GM12891 (cell line): ENCODE results near the gene MIEN1.
"Not testable (repeated sequence)": the region's sequence is repeated elsewhere in the genome, so short reads cannot be mapped to it uniquely, and the experiment has no call there.

ENCODE experiments used
- DNase-seq: peaks from one replicate; pipeline ENCODE4 v3.0.0; 2011; ENCODE audit warnings: low spot score; ENCODE audit not compliant: insufficient read length
- FAIRE-seq: peaks from 2 replicates; lab custom pipeline; 2011; peaks lifted over from hg19 to GRCh38; lab: Jason Lieb, UNC
- PAX5 ChIP-seq: IDR thresholded peaks from 2 replicates; pipeline ENCODE4 v1.6.1; 2011; ENCODE audit warnings: low read length, moderate library complexity, mild to moderate bottlenecking; ENCODE audit not compliant: insufficient read depth, severe bottlenecking
- POLR2A ChIP-seq: IDR thresholded peaks from 2 replicates; pipeline ENCODE4 v1.6.1; 2011; ENCODE audit warnings: low read depth, low read length, control low read depth
- POLR2AphosphoS5 ChIP-seq: IDR thresholded peaks from 2 replicates; pipeline ENCODE4 v1.6.1; 2011; ENCODE audit warnings: low read depth, low read length, control low read depth
- POU2F2 ChIP-seq: IDR thresholded peaks from 2 replicates; pipeline ENCODE4 v1.6.1; 2011; ENCODE audit warnings: low read depth, mild to moderate bottlenecking, control low read depth, low read length, moderate library complexity
- SPI1 ChIP-seq: IDR thresholded peaks from 2 replicates; pipeline ENCODE4 v1.6.1; 2011; ENCODE audit warnings: low read depth, low read length, control low read depth
- TAF1 ChIP-seq: IDR thresholded peaks from 2 replicates; pipeline ENCODE4 v1.6.1; 2011; ENCODE audit warnings: low read depth, low read length, control low read depth

Gene MIEN1

DNA sequence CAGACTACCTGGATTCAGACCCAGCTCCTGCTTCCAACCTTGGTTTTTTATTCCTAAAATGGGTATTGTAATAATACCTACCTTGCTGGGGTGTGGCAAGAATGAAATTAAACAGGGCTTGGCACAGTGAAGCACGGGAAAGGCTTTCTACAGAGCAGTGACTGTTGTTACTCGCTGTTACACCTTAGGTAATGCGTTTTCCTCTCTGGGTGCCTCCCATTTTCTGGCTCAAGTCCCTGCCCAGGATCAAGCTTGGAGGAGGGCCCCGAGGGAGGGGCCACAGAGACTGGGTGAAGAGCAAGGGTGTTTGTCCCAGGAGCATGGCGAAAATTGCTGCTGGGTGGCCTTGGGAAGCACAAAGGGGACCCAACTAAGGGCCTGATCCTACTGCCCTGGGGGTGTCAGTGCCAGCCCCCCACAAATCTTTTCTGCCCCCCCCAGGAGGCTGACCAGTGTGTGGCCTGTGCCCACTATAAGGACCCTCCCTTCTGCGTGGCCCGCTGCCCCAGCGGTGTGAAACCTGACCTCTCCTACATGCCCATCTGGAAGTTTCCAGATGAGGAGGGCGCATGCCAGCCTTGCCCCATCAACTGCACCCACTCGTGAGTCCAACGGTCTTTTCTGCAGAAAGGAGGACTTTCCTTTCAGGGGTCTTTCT, 13.3 kb downstream of the MIEN1 start:
- TF ChIP-seq POU2F2 (no peak), SPI1 (no peak), PAX5 (no peak), POLR2AphosphoS5 (no peak), POLR2A (no peak)
- no peak for DNase-seq
- no peak for FAIRE-seq

DNA sequence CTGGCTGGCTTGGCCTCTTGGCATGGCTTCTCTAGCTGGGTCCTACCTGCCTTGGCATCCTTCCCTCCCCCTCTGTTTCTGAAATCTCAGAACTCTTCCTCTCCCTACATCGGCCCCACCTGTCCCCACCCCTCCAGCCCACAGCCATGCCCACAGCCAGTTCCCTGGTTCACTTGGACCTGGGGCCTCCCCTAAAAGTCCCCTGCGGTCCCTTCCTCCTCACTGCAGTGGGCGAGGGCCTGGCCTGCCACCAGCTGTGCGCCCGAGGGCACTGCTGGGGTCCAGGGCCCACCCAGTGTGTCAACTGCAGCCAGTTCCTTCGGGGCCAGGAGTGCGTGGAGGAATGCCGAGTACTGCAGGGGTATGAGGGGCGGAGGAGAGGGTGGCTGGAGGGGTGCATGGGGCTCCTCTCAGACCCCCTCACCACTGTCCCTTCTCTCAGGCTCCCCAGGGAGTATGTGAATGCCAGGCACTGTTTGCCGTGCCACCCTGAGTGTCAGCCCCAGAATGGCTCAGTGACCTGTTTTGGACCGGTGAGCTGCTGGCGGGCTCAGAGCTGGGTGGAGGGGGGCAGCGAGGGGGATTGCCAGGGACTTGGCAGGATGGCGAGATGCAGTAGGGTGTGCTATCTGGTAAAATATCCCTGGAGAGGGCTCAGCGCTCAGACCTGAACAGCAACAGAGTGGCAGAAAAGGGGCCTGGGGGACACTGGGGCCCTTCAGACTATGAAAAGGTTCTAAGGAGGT, 14.1 kb downstream of the MIEN1 start:
- TF ChIP-seq POLR2AphosphoS5 (no peak), SPI1 (no peak), PAX5 (no peak), POLR2A (no peak), POU2F2 (no peak)
- no peak for FAIRE-seq
- DNase-seq: no peak

DNA sequence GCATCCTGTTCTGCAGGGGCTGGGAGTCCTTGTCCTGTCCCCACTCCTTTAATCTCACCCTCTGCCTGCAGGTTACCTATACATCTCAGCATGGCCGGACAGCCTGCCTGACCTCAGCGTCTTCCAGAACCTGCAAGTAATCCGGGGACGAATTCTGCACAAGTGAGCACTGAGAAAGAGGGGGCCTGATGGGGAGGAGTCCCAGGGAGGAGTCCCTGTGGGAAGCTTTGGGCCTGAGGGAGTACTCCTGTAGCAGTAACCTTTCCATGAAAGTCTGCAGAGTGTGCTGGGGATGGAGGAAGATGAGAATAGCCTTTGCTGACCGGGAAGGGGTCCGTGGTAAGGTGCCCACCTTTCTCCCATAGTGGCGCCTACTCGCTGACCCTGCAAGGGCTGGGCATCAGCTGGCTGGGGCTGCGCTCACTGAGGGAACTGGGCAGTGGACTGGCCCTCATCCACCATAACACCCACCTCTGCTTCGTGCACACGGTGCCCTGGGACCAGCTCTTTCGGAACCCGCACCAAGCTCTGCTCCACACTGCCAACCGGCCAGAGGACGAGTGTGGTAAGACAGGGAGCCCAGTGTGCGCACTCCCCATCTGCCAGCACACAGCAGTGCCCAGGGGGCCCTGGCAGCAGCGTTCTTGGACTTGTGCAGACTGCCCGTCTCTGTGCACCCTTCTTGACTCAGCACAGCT, 14.8 kb downstream of the MIEN1 start:
- no peak for DNase-seq
- no peak for FAIRE-seq
- TF ChIP-seq POU2F2 (no peak), SPI1 (no peak), POLR2AphosphoS5 (no peak), TAF1 (no peak), POLR2A (no peak), PAX5 (no peak)

DNA sequence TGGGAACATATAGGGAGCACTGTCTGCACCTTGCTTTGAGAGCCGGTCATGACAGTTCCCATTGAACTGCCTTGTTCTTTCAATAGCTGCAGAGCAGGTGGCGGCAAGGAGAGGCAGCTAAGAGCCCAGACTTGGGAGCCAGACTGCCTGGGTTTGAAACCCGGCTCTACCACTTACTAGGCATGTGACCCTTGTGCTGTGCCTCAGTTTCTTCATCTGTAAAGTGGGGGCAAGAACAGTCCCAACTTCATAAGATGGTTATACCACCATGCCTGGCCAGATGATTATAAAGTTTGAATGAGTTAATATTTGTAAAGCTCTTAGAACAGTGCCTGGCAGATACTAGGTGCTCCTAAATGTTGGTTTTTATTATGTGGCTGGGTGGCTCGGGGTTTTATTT, 16.1 kb downstream of the MIEN1 start:
- DNase-seq (no peak), FAIRE-seq (no peak)
- TF ChIP-seq POU2F2 (no peak), PAX5 (no peak), POLR2A (no peak), SPI1 (no peak), TAF1 (no peak), POLR2AphosphoS5 (no peak)

DNA sequence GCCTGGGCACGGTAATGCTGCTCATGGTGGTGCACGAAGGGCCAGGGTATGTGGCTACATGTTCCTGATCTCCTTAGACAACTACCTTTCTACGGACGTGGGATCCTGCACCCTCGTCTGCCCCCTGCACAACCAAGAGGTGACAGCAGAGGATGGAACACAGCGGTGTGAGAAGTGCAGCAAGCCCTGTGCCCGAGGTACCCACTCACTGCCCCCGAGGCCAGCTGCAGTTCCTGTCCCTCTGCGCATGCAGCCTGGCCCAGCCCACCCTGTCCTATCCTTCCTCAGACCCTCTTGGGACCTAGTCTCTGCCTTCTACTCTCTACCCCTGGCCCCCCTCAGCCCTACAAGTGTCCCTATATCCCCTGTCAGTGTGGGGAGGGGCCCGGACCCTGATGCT, 18.5 kb downstream of the MIEN1 start:
- DNase-seq (no peak), FAIRE-seq (no peak)
- TF ChIP-seq POU2F2: no peak
- no peak for TF ChIP-seq SPI1
- no peak for TF ChIP-seq TAF1
- no peak for TF ChIP-seq POLR2AphosphoS5
- no peak for TF ChIP-seq POLR2A
- no peak for TF ChIP-seq PAX5

DNA sequence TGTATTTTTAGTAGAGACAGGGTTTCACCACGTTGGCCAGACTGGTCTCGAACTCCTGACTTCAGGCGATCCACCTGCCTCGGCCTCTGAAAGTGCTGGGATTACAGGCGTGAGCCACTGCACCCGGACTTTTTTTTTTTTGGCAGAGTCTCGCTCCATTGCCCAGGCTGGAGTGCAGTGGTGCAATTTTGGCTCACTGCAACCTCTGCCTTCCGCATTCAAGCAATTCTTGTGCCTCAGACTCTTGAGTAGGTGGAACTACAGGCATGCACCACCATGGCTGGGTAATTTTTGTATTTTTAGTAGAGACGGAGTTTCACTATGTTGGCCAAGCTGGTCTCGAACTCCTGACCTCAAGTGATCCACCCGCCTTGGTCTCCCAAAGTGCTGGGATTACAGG, 19.3 kb downstream of the MIEN1 start:
- not testable (repeated sequence) for FAIRE-seq, DNase-seq

DNA sequence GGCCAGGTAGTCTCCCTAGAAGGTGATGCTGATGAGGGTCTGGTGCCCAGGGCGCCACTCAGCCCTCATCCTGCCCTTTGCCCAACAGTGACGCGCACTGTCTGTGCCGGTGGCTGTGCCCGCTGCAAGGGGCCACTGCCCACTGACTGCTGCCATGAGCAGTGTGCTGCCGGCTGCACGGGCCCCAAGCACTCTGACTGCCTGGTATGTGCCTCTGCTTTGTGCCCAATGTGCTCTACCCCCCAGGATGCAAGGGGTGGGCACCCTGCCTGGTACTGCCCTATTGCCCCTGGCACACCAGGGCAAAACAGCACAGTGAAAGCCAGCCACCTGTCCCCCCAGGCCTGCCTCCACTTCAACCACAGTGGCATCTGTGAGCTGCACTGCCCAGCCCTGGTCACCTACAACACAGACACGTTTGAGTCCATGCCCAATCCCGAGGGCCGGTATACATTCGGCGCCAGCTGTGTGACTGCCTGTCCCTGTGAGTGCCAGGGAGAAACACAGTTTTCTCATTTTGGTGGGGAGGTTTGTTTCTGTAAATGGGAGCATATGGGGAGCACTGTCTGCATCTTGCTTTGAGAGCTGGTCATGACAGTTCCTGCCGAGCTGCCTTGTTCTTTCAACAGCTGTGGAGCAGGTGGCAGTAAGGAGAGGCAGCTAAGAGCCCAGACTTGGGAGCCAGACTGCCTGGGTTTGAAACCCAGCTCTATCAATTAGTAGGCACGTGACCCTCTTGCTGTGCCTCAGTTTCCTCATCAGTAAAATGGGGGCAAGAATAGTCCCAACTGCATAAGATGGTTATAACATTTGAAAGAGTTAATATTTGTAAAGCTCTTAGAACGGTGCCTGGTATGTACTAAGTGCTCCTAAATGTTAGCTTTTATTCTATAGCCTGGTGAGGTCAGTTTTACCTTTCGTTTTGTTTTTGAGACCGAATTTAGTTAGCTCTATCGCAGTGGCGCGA, 20.1 kb downstream of the MIEN1 start:
- no peak for TF ChIP-seq POLR2A
- no peak for TF ChIP-seq PAX5
- no peak for TF ChIP-seq POLR2AphosphoS5
- TF ChIP-seq SPI1: no peak
- TF ChIP-seq POU2F2: no peak
- TF ChIP-seq TAF1: no peak
- DNase-seq (no peak), FAIRE-seq (no peak)

DNA sequence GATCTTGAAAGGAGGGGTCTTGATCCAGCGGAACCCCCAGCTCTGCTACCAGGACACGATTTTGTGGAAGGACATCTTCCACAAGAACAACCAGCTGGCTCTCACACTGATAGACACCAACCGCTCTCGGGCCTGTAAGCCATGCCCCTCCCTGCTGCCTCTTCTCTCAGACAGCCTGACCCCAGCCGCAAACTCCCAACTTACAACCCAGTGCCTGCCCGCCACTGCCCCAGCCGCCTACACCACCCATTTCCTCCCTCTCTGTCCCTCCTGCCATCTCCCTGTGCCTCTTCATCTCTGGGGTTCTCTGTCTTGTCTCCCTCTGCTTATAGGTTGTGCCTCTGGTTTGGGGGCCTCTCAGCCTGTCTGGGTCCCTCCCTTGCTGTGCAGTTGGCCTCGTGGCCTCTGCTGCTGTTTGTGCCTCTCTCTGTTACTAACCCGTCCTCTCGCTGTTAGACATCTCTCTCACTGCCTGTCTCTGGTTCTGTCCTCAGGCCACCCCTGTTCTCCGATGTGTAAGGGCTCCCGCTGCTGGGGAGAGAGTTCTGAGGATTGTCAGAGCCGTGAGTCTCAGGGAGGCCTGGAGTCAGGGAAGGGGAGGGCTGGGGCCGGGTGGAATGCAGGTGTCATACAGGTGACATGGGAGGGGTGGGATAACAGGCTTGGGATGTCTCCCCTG, 20.9 kb downstream of the MIEN1 start:
- DNase-seq (no peak), FAIRE-seq (no peak)
- TF ChIP-seq POU2F2 (no peak), SPI1 (no peak)

DNA sequence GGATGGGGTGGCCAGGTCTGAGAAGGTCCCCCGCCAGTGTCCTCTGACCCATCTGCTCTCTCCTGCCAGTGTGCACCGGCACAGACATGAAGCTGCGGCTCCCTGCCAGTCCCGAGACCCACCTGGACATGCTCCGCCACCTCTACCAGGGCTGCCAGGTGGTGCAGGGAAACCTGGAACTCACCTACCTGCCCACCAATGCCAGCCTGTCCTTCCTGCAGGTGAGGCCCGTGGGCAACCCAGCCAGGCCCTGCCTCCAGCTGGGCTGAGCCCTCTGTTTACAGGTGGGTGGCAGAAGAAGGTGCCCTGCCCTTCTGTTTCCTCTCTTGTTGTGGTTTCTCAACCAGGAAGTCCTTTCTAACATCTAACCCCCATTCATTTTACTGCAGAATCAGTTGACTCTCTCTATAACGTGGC, 23.4 kb downstream of the MIEN1 start:
- DNase-seq (no peak), FAIRE-seq (no peak)
- no peak for TF ChIP-seq POLR2AphosphoS5
- TF ChIP-seq TAF1: no peak
- TF ChIP-seq POLR2A: no peak
- no peak for TF ChIP-seq PAX5
- TF ChIP-seq POU2F2: no peak
- TF ChIP-seq SPI1: no peak
